H1 (cell line): ENCODE data around the gene C19orf25. TPM values are rescaled to one million over a fixed set of nuclear protein-coding genes. Genes with fewer than 3 reads are reported as not detected.

Experiments
- CTCF ChIA-PET: fragments of 300-600 bp; sonication (Branson Sonifier 250); formaldehyde crosslinking; loops from one replicate; lab custom pipeline; 2021; ENCODE audit not compliant: partially characterized antibody; lab: Charles Lee
- POLR2A ChIA-PET: fragments of 300-600 bp; sonication (Branson Sonifier 250); formaldehyde crosslinking; loops from one replicate; lab custom pipeline; 2021; ENCODE audit warnings: inconsistent platforms; ENCODE audit not compliant: partially characterized antibody; lab: Charles Lee
- DNase-seq, 2 experiments: peaks; one replicate each; pipeline versions ENCODE4 v3.0.0 to v3.0.0-alpha.2; 2010 to 2022; ENCODE audit warnings: low spot score in 2 of 2, low read depth in 1 of 2, mixed read lengths in 1 of 2
- FAIRE-seq: peaks from 2 replicates; lab custom pipeline; 2011; peaks lifted over from hg19 to GRCh38; lab: Jason Lieb, UNC
- H2AFZ ChIP-seq: 2 replicates; pipeline ENCODE4 v1.8.1; 2012; ENCODE audit warnings: low read length, inconsistent platforms
- H2AK5ac ChIP-seq: 2 replicates; pipeline ENCODE4 v1.6.1; 2013; ENCODE audit warnings: low read depth, low read length
- H2BK120ac ChIP-seq: replicated peaks from 2 replicates; pipeline ENCODE3; 2013; ENCODE audit warnings: low read depth, low read length, inconsistent platforms
- H2BK12ac ChIP-seq: 2 replicates; pipeline ENCODE4 v1.6.1; 2013; ENCODE audit warnings: low read depth, low read length
- H2BK15ac ChIP-seq: 2 replicates; pipeline ENCODE4 v1.6.1; 2013; ENCODE audit warnings: low read length
- H2BK20ac ChIP-seq: 2 replicates; pipeline ENCODE4 v1.6.1; 2013; ENCODE audit warnings: low read length
- H2BK5ac ChIP-seq: 2 replicates; pipeline ENCODE4 v1.6.1; 2013; ENCODE audit warnings: low read depth, low read length
- H3K14ac ChIP-seq: 2 replicates; pipeline ENCODE4 v1.6.1; 2013; ENCODE audit warnings: inconsistent platforms; ENCODE audit not compliant: insufficient read length
- H3K18ac ChIP-seq: 2 replicates; pipeline ENCODE4 v1.6.1; 2013; ENCODE audit warnings: low read length; ENCODE audit errors: extremely low read depth
- H3K23ac ChIP-seq: 2 replicates; pipeline ENCODE4 v1.6.1; 2013; ENCODE audit warnings: inconsistent platforms; ENCODE audit not compliant: insufficient read length
- H3K23me2 ChIP-seq: 2 replicates; pipeline ENCODE4 v1.6.1; 2013; ENCODE audit warnings: low read depth, low read length
- H3K27ac ChIP-seq: 2 replicates; pipeline ENCODE4 v1.6.1; 2011; ENCODE audit warnings: low read depth, low read length, inconsistent platforms
- H3K27me3 ChIP-seq, 4 experiments: replicated peaks in 1 of 4; 1 replicate in 1 of 4; 2 replicates in 3 of 4; pipeline versions ENCODE4 v1.6.1 to v1.8.1; 2011 to 2013; ENCODE audit warnings: low read length in 3 of 4, mild to moderate bottlenecking in 3 of 4, inconsistent platforms in 2 of 4, mixed read lengths in 2 of 4, moderate library complexity in 1 of 4; ENCODE audit not compliant: control insufficient read depth in 3 of 4, insufficient read depth in 3 of 4; ENCODE audit errors: extremely low read depth in 1 of 4
- H3K36me3 ChIP-seq, 4 experiments: 2 replicates each; pipeline versions ENCODE4 v1.6.1 to v1.8.1; 2011 to 2013; ENCODE audit warnings: mild to moderate bottlenecking in 4 of 4, low read length in 3 of 4, moderate library complexity in 2 of 4, control low read depth in 1 of 4, inconsistent platforms in 1 of 4; ENCODE audit not compliant: insufficient read depth in 4 of 4, control insufficient read depth in 2 of 4
- H3K4ac ChIP-seq: replicated peaks from 2 replicates; pipeline ENCODE3; 2013; ENCODE audit warnings: low read length, low read depth, mixed read lengths, inconsistent platforms; ENCODE audit not compliant: insufficient read length
- H3K4me1 ChIP-seq, 4 experiments: replicated peaks in 1 of 4; 1 replicate in 1 of 4; 2 replicates in 3 of 4; pipeline versions ENCODE4 v1.6.1 to v1.8.1; 2011 to 2013; ENCODE audit warnings: low read length in 3 of 4, inconsistent platforms in 2 of 4, mixed read lengths in 1 of 4; ENCODE audit not compliant: insufficient read depth in 4 of 4, control insufficient read depth in 3 of 4
- H3K4me2 ChIP-seq, 2 experiments: 2 replicates each; pipeline versions ENCODE4 v1.6.1 to v1.8.1; 2011 to 2013; ENCODE audit warnings: low read depth in 2 of 2, low read length in 2 of 2, control low read depth in 1 of 2, inconsistent platforms in 1 of 2, mild to moderate bottlenecking in 1 of 2; ENCODE audit not compliant: insufficient read depth in 1 of 2
- H3K4me3 ChIP-seq, 4 experiments: fragments of 200-600, 300-600 bp in 1 of 4; sonication (generic), shearing (Covaris generic), sonication (Bioruptor Twin) in 1 of 4; 2 replicates each; pipeline versions ENCODE4 v1.5.1 to v1.8.1; 2011 to 2016; ENCODE audit warnings: low read length in 4 of 4, low read depth in 3 of 4, control low read depth in 2 of 4, inconsistent platforms in 2 of 4, mild to moderate bottlenecking in 2 of 4, mixed read lengths in 1 of 4, moderate library complexity in 1 of 4; ENCODE audit not compliant: insufficient read depth in 2 of 4; ENCODE audit errors: extremely low read depth in 1 of 4
- H3K56ac ChIP-seq: replicated peaks from 2 replicates; pipeline ENCODE3; 2013; ENCODE audit warnings: low read depth, mild to moderate bottlenecking, mixed read lengths, low read length, inconsistent platforms; ENCODE audit not compliant: insufficient read length
- H3K79me1 ChIP-seq: 2 replicates; pipeline ENCODE4 v1.6.1; 2013; ENCODE audit warnings: low read depth, low read length, control low read depth
- H3K79me2 ChIP-seq, 2 experiments: 2 replicates each; pipeline versions ENCODE4 v1.6.1 to v1.8.1; 2012 to 2013; ENCODE audit warnings: low read length in 2 of 2, mild to moderate bottlenecking in 2 of 2, inconsistent platforms in 1 of 2; ENCODE audit not compliant: insufficient read depth in 2 of 2, control insufficient read depth in 1 of 2
- H3K9ac ChIP-seq, 4 experiments: replicated peaks in 1 of 4; 1 replicate in 1 of 4; 2 replicates in 3 of 4; pipeline versions ENCODE4 v1.6.1 to v1.8.1; 2011 to 2013; ENCODE audit warnings: low read depth in 3 of 4, low read length in 3 of 4, control low read depth in 2 of 4, mild to moderate bottlenecking in 2 of 4, moderate library complexity in 2 of 4, inconsistent platforms in 1 of 4; ENCODE audit errors: extremely low read depth in 1 of 4
- H3K9me3 ChIP-seq, 2 experiments: 2 replicates each; pipeline versions ENCODE4 v1.6.1 to v1.8.1; 2012 to 2013; ENCODE audit warnings: mild to moderate bottlenecking in 2 of 2, moderate library complexity in 2 of 2, control low read depth in 1 of 2, inconsistent platforms in 1 of 2, low read depth in 1 of 2, low read length in 1 of 2, mixed read lengths in 1 of 2; ENCODE audit not compliant: insufficient read depth in 2 of 2
- H4K20me1 ChIP-seq, 2 experiments: replicated peaks in 1 of 2; 2 replicates each; pipeline versions ENCODE3 to v1.8.1; 2011 to 2013; ENCODE audit warnings: inconsistent platforms in 2 of 2, low read length in 2 of 2, mild to moderate bottlenecking in 1 of 2; ENCODE audit not compliant: insufficient read depth in 2 of 2, control insufficient read depth in 1 of 2
- H4K5ac ChIP-seq: 2 replicates; pipeline ENCODE4 v1.6.1; 2013; ENCODE audit warnings: low read length, low read depth, mixed read lengths, inconsistent platforms; ENCODE audit not compliant: insufficient read length
- H4K8ac ChIP-seq: 2 replicates; pipeline ENCODE4 v1.8.0; 2013; ENCODE audit warnings: mild to moderate bottlenecking, moderate library complexity, low read length, inconsistent platforms; ENCODE audit not compliant: insufficient read depth; ENCODE audit errors: extremely low read depth
- H4K91ac ChIP-seq: replicated peaks from 2 replicates; pipeline ENCODE3; 2013; ENCODE audit warnings: low read length, mixed read lengths, inconsistent platforms; ENCODE audit not compliant: insufficient read length
- ATF3 ChIP-seq: IDR thresholded peaks from 2 replicates; pipeline ENCODE4 v1.6.1; 2011; ENCODE audit warnings: low read depth, mild to moderate bottlenecking, low read length; ENCODE audit not compliant: insufficient read depth
- BRCA1 ChIP-seq: IDR thresholded peaks from 2 replicates; pipeline ENCODE4 v1.6.1; 2012; ENCODE audit warnings: low read depth, low read length, improper control_type of control experiment
- EP300 ChIP-seq, 2 experiments: IDR thresholded peaks; 1 replicate in 1 of 2; 2 replicates in 1 of 2; pipeline ENCODE4 v1.6.1; 2011 to 2012; ENCODE audit warnings: low read depth in 2 of 2, low read length in 2 of 2, mild to moderate bottlenecking in 2 of 2, borderline replicate concordance in 1 of 2, inconsistent platforms in 1 of 2, moderate library complexity in 1 of 2
- HDAC2 ChIP-seq, 2 experiments: fragments of 300-600 bp in 1 of 2; sonication (generic) in 1 of 2; IDR thresholded peaks; 2 replicates each; pipeline ENCODE4 v1.6.1; 2011 to 2012; ENCODE audit warnings: low read depth in 2 of 2, low read length in 2 of 2, mild to moderate bottlenecking in 2 of 2, moderate library complexity in 2 of 2, borderline replicate concordance in 1 of 2, inconsistent platforms in 1 of 2
- MAFK ChIP-seq: IDR thresholded peaks from 2 replicates; pipeline ENCODE4 v1.6.1; 2012; ENCODE audit warnings: low read depth, mild to moderate bottlenecking, improper control_type of control experiment, low read length
- NANOG ChIP-seq: IDR thresholded peaks from 2 replicates; pipeline ENCODE4 v1.6.1; 2011; ENCODE audit warnings: low read length, low read depth, mild to moderate bottlenecking, inconsistent platforms; ENCODE audit not compliant: insufficient read depth, poor library complexity, severe bottlenecking
- NRF1 ChIP-seq: IDR thresholded peaks from 2 replicates; pipeline ENCODE4 v1.6.1; 2011; ENCODE audit warnings: mild to moderate bottlenecking, low read depth, low read length, improper control_type of control experiment
- RAD21 ChIP-seq, 2 experiments: IDR thresholded peaks in 1 of 2; conservative IDR thresholded peaks in 1 of 2; 2 replicates each; pipeline ENCODE4 v1.6.1; 2011; ENCODE audit warnings: low read depth in 2 of 2, low read length in 2 of 2, improper control_type of control experiment in 1 of 2, inconsistent platforms in 1 of 2, mild to moderate bottlenecking in 1 of 2, moderate library complexity in 1 of 2
- SP4 ChIP-seq: IDR thresholded peaks from 2 replicates; pipeline ENCODE4 v1.6.1; 2012; ENCODE audit warnings: low read length, inconsistent platforms
- TCF12 ChIP-seq: IDR thresholded peaks from 2 replicates; pipeline ENCODE4 v1.6.1; 2011; ENCODE audit warnings: low read depth, mild to moderate bottlenecking, low read length
- WGBS, 2 experiments: shearing (Covaris generic) in 1 of 2; methylation state at CpG; one replicate each; pipeline versions ENCODE4 v1.1.6 to v1.1.7; 2013 to 2015; ENCODE audit warnings: low lambda C conversion rate in 2 of 2, mixed read lengths in 2 of 2, inconsistent platforms in 1 of 2, low coverage in 1 of 2, missing lambda C conversion rate in 1 of 2; ENCODE audit not compliant: insufficient replicate concordance in 2 of 2, insufficient coverage in 1 of 2, insufficient read length in 1 of 2; ENCODE audit errors: extremely low coverage in 1 of 2, missing lambda C conversion rate in 1 of 2; 5-methylcytosine and 5-hydroxymethylcytosine counted together
- polyA plus RNA-seq, 7 experiments: library from polyadenylated mRNA; depleted of rRNA in 3 of 7; stranded (reverse) in 5 of 7; unstranded in 2 of 7; fragments of >200 nt in 5 of 7; fragments of 200-250 nt in 2 of 7; gene quantifications; 1 replicate in 5 of 7; 2 replicates in 1 of 7; 4 replicates in 1 of 7; pipeline versions ENCODE4 v1.2.1 to v1.2.3, GENCODE V29; 2011 to 2013; ENCODE audit warnings: missing spikeins in 2 of 7, mixed read lengths in 2 of 7
- total RNA-seq: library from RNA; stranded (reverse); fragmentation: NEBNext Ultra II Directional; extraction: Animal tissue kit (Norgen Biotek cat#: 25700); gene quantifications from 2 replicates; pipeline ENCODE4 v1.2.1, GENCODE V29; 2021

The C19orf25 gene
- total and polyA plus RNA-seq, 2 of the 8 experiments (the other 6 are each of a cell fraction or from before 2014, with no cell fraction given): 41.3 to 67.4 TPM

DNA sequence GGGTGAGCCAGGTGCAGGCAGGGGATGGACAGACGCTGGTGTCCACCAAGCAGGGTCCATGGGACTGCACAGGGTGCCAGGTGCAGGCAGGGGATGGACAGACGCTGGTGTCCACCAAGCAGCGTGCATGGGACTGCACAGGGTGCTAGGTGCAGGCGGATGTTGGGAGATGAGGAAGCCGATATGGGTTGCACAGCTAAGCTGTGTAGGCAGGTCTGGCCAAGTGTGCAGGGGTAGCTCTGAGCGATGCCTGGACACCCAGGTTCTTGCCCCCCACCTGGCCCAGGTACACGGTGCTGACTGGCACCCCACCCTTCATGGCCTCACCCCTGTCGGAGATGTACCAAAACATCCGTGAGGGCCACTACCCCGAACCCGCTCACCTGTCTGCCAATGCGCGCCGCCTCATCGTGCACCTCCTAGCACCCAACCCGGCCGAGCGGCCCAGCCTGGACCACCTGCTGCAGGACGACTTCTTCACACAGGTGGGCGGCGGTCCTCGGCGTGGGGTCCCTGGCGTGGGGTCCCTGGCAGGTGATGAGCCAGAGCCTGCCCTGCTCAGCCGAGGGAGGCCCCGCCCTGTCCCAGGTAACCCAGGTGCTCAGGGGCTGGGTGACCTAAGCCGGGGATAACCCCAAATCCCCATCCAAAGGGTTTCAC lies 48.8 kb upstream of the C19orf25 start:
- Histone ChIP-seq H3K36me3 (no peaks in the 10 kb centered on the region; a peak in 1 of 8 replicates), H3K23ac (no peak overlapping the region), H2BK5ac (no peak overlapping the region), H3K18ac (no peak overlapping the region), H2AK5ac (no peak overlapping the region), H2BK12ac (no peak overlapping the region), H2BK20ac (no peak overlapping the region), H3K79me2 (no peaks in the 10 kb centered on the region), H2BK15ac (no peak overlapping the region), H3K56ac (no peak overlapping the region), H3K4me2 (no peak overlapping the region), H3K4ac (no peak overlapping the region), H3K9ac (no peak overlapping the region), H4K20me1 (peaks cover 8 to 15% of the 10 kb centered on the region in 2 experiments), H3K23me2 (peaks cover 8% of the 10 kb centered on the region; the same call in 1 of the 2 replicates), H2AFZ (no peak overlapping the region), H3K4me1 (peaks cover 0 to 3% (median 1%) of the 10 kb centered on the region in 4 experiments; a peak in 3 of 7 replicates), H4K5ac (no peak overlapping the region), H4K91ac (no peak overlapping the region), H4K8ac (no peak overlapping the region), H3K9me3 (no peaks in the 10 kb centered on the region), H3K4me3 (no peak overlapping the region), H3K79me1 (no peaks in the 10 kb centered on the region), H3K27me3 (peaks cover 19 to 29% (median 28%) of the 10 kb centered on the region in 4 experiments), H2BK120ac (no peak overlapping the region), H3K14ac (no peak overlapping the region), H3K27ac (no peak overlapping the region)
- whole genome bisulfite sequencing, 2 experiments: 94% methylated on average over 23 of the region's 27 CpGs; no CpG with 5 or more reads in 1 of the 2 experiments
- ChIA-PET CTCF (no interaction called here), POLR2A (no interaction called here)
- FAIRE-seq (no peak), DNase-seq (peak in 1 of 2 experiments; percentile 42)
- TF ChIP-seq TCF12 (no peak), SP4 (no peak), EP300 (IDR thresholded peaks at IDR 0.05; ENCODE audit: borderline replicate concordance in 1 of 2, low read depth in 2 of 2, low read length in 2 of 2) (no peak), MAFK (no peak), NRF1 (no peak), RAD21 (IDR thresholded peaks at IDR 0.05 in 1 of 2, conservative IDR thresholded peaks at IDR 0.05 in 1 of 2; ENCODE audit: low read depth in 2 of 2, low read length in 2 of 2) (no peak), NANOG (no peak), BRCA1 (no peak), HDAC2 (IDR thresholded peaks at IDR 0.05; ENCODE audit: borderline replicate concordance in 1 of 2, low read depth in 2 of 2, low read length in 2 of 2) (no peak), ATF3 (no peak)
